Neuronal stem cell (in vitro differentiated cells): ENCODE data around the gene SLC22A23.

Experiments
- DNase-seq: peaks from one replicate; pipeline ENCODE4 v3.0.0-alpha.2; 2013; ENCODE audit warnings: low spot score
- H2AFZ ChIP-seq: one replicate; pipeline ENCODE4 v1.6.1; 2013; ENCODE audit warnings: mild to moderate bottlenecking, low read length, inconsistent platforms
- H2AK5ac ChIP-seq: 2 replicates; pipeline ENCODE4 v1.6.1; 2013; ENCODE audit warnings: low read depth, mild to moderate bottlenecking, inconsistent platforms, low read length, moderate library complexity, mixed read lengths
- H2BK120ac ChIP-seq: 2 replicates; pipeline ENCODE4 v1.6.1; 2013; ENCODE audit warnings: low read depth, mild to moderate bottlenecking, inconsistent platforms, low read length, moderate library complexity, mixed read lengths
- H2BK12ac ChIP-seq: one replicate; pipeline ENCODE4 v1.6.1; 2013; ENCODE audit warnings: low read length, inconsistent platforms
- H2BK15ac ChIP-seq: 2 replicates; pipeline ENCODE4 v1.6.1; 2013; ENCODE audit warnings: mild to moderate bottlenecking, low read length, inconsistent platforms, mixed read lengths
- H2BK5ac ChIP-seq: one replicate; pipeline ENCODE4 v1.6.1; 2013; ENCODE audit warnings: inconsistent platforms, mild to moderate bottlenecking, low read length, moderate library complexity
- H3K14ac ChIP-seq: one replicate; pipeline ENCODE4 v1.6.1; 2013; ENCODE audit warnings: low read length, inconsistent platforms
- H3K18ac ChIP-seq: 2 replicates; pipeline ENCODE4 v1.6.1; 2013; ENCODE audit warnings: low read length, inconsistent platforms
- H3K23ac ChIP-seq: 2 replicates; pipeline ENCODE4 v1.6.1; 2013; ENCODE audit warnings: low read depth, mild to moderate bottlenecking, mixed read lengths, low read length, inconsistent platforms; ENCODE audit not compliant: poor library complexity
- H3K27ac ChIP-seq: replicated peaks from 3 replicates; pipeline ENCODE4 v1.5.1; 2013; ENCODE audit warnings: low read length, inconsistent platforms
- H3K27me3 ChIP-seq, 3 experiments: 2 replicates each; pipeline ENCODE4 v1.6.1; 2013; ENCODE audit warnings: low read length in 3 of 3, mild to moderate bottlenecking in 2 of 3, inconsistent platforms in 1 of 3, low read depth in 1 of 3, mixed read lengths in 1 of 3, moderate library complexity in 1 of 3; ENCODE audit not compliant: control insufficient read depth in 3 of 3, insufficient read depth in 3 of 3
- H3K36me3 ChIP-seq, 2 donors: replicated peaks in 1 of 2; 2 replicates each; pipeline ENCODE4 v1.6.1; 2013; ENCODE audit warnings: low read length in 2 of 2; ENCODE audit not compliant: control insufficient read depth in 2 of 2, insufficient read depth in 2 of 2
- H3K4ac ChIP-seq: 2 replicates; pipeline ENCODE4 v1.6.1; 2013; ENCODE audit warnings: inconsistent platforms, mild to moderate bottlenecking, low read length, moderate library complexity
- H3K4me1 ChIP-seq, 2 donors: 1 replicate in 1 of 2; 2 replicates in 1 of 2; pipeline ENCODE4 v1.6.1; 2013; ENCODE audit warnings: low read length in 2 of 2, low read depth in 1 of 2; ENCODE audit not compliant: control insufficient read depth in 2 of 2, insufficient read depth in 1 of 2
- H3K4me2 ChIP-seq: one replicate; pipeline ENCODE4 v1.6.1; 2013; ENCODE audit warnings: mild to moderate bottlenecking, low read length, inconsistent platforms; ENCODE audit not compliant: insufficient read depth, poor library complexity, severe bottlenecking
- H3K4me3 ChIP-seq, 2 donors: 2 replicates each; pipeline ENCODE4 v1.5.1; 2013; ENCODE audit warnings: low read length in 2 of 2, mild to moderate bottlenecking in 2 of 2, inconsistent platforms in 1 of 2, moderate library complexity in 1 of 2
- H3K79me1 ChIP-seq: one replicate; pipeline ENCODE4 v1.6.1; 2013; ENCODE audit warnings: low read depth, mild to moderate bottlenecking, inconsistent platforms, low read length, moderate library complexity
- H3K9ac ChIP-seq: one replicate; pipeline ENCODE4 v1.6.1; 2013; ENCODE audit warnings: mild to moderate bottlenecking, low read depth, low read length, inconsistent platforms; ENCODE audit not compliant: poor library complexity
- H3K9me3 ChIP-seq, 2 donors: replicated peaks in 1 of 2; 2 replicates each; pipeline versions ENCODE3 to v1.6.1; 2013; ENCODE audit warnings: low read length in 2 of 2, mild to moderate bottlenecking in 2 of 2, inconsistent platforms in 1 of 2, low read depth in 1 of 2, mixed read lengths in 1 of 2, moderate library complexity in 1 of 2; ENCODE audit not compliant: control insufficient read depth in 2 of 2, insufficient read depth in 1 of 2
- H4K8ac ChIP-seq: one replicate; pipeline ENCODE4 v1.6.1; 2013; ENCODE audit warnings: low read depth, mild to moderate bottlenecking, inconsistent platforms, low read length, moderate library complexity
- H4K91ac ChIP-seq: one replicate; pipeline ENCODE4 v1.6.1; 2013; ENCODE audit warnings: low read length, low read depth, mild to moderate bottlenecking, inconsistent platforms; ENCODE audit not compliant: poor library complexity
- WGBS, 2 donors: extraction: QIAGEN DNeasy Blood & Tissue Kit; methylation state at CpG; one replicate each; pipeline ENCODE4 v1.1.7; 2013; ENCODE audit warnings: missing lambda C conversion rate in 2 of 2, mixed read lengths in 1 of 2; ENCODE audit not compliant: insufficient read length in 2 of 2, insufficient replicate concordance in 1 of 2; ENCODE audit errors: extremely low coverage in 2 of 2; 5-methylcytosine and 5-hydroxymethylcytosine counted together

The SLC22A23 gene

GRCh38 chr6:3410385-3411360 is 46.2 kb downstream of the SLC22A23 start:
- Histone ChIP-seq H3K27me3 (no peaks in the 10 kb centered on the region), H3K27ac (no peak overlapping the region), H2BK120ac (no peak overlapping the region), H2AK5ac (no peak overlapping the region), H3K4me2 (no peak overlapping the region), H3K4ac (no peak overlapping the region), H3K18ac (no peak overlapping the region), H4K91ac (no peak overlapping the region), H3K14ac (no peak overlapping the region), H3K4me3 (no peak overlapping the region), H3K4me1 (peaks cover 6 to 13% of the 10 kb centered on the region in 2 donors), H3K9me3 (peaks cover 0 to 14% of the 10 kb centered on the region in 2 donors), H3K9ac (no peak overlapping the region), H2BK15ac (no peak overlapping the region), H4K8ac (no peak overlapping the region), H3K23ac (no peak overlapping the region), H3K79me1 (no peaks in the 10 kb centered on the region), H2BK5ac (no peak overlapping the region), H2BK12ac (no peak overlapping the region), H2AFZ (no peak overlapping the region), H3K36me3 (peaks cover 0 to 24% of the 10 kb centered on the region in 2 donors)
- no CpG with 5 or more reads among the region's 15 CpGs for WGBS, 2 donors
- peak; percentile 73 for DNase-seq

GRCh38 chr6:3409699-3410384 is 47.0 kb downstream of the SLC22A23 start:
- Histone ChIP-seq H2AFZ (no peak overlapping the region), H3K9ac (no peak overlapping the region), H3K79me1 (no peaks in the 10 kb centered on the region), H3K9me3 (peaks cover 0 to 14% of the 10 kb centered on the region in 2 donors), H3K27me3 (no peaks in the 10 kb centered on the region), H2BK15ac (no peak overlapping the region), H4K8ac (no peak overlapping the region), H3K4me2 (no peak overlapping the region), H3K27ac (no peak overlapping the region), H2AK5ac (no peak overlapping the region), H4K91ac (no peak overlapping the region), H3K23ac (no peak overlapping the region), H2BK12ac (no peak overlapping the region), H3K18ac (no peak overlapping the region), H3K4ac (no peak overlapping the region), H3K4me1 (peaks cover 3 to 6% of the 10 kb centered on the region in 2 donors), H3K36me3 (peaks cover 0 to 24% of the 10 kb centered on the region in 2 donors), H3K4me3 (no peak overlapping the region), H2BK120ac (no peak overlapping the region), H2BK5ac (no peak overlapping the region), H3K14ac (no peak overlapping the region)
- WGBS, 2 donors, result no CpG with 5 or more reads among the region's 13 CpGs
- no peak for DNase-seq

- H3K27ac ChIP-seq, result no peak overlapping the region
- no peak overlapping the region for H3K9ac ChIP-seq
- H3K14ac ChIP-seq, result no peak overlapping the region
- peaks cover 0 to 3% of the 10 kb centered on the region in 2 donors for H3K4me1 ChIP-seq
- H2AFZ ChIP-seq, result no peak overlapping the region
- H3K18ac ChIP-seq, result no peak overlapping the region
- H4K8ac ChIP-seq, result no peak overlapping the region
- no peaks in the 10 kb centered on the region for H3K79me1 ChIP-seq
- H2BK5ac ChIP-seq, result no peak overlapping the region
- no peak for DNase-seq
- no peak overlapping the region for H2BK15ac ChIP-seq
- no peak overlapping the region for H2BK120ac ChIP-seq
- H3K9me3 ChIP-seq, result peaks cover 0 to 14% of the 10 kb centered on the region in 2 donors
- H3K27me3 ChIP-seq, result no peaks in the 10 kb centered on the region
- no peak overlapping the region for H4K91ac ChIP-seq
- H3K23ac ChIP-seq, result no peak overlapping the region
- H3K36me3 ChIP-seq, result peaks cover 0 to 24% of the 10 kb centered on the region in 2 donors
- no peak overlapping the region for H3K4me2 ChIP-seq
- H3K4me3 ChIP-seq, result no peak overlapping the region
- no peak overlapping the region for H2AK5ac ChIP-seq
- no CpG with 5 or more reads among the region's 7 CpGs for WGBS, 2 donors
- H2BK12ac ChIP-seq, result no peak overlapping the region
- no peak overlapping the region for H3K4ac ChIP-seq
Measured at GRCh38 chr6:3408665-3409064, 48.2 kb downstream of the SLC22A23 start.

- peaks cover 0 to 10% of the 10 kb centered on the region in 2 donors for H3K9me3 ChIP-seq
- no peak overlapping the region for H4K91ac ChIP-seq
- H2BK120ac ChIP-seq, result no peak overlapping the region
- no peaks in the 10 kb centered on the region for H3K27me3 ChIP-seq
- H3K4ac ChIP-seq, result no peak overlapping the region
- H4K8ac ChIP-seq, result no peak overlapping the region
- no peak overlapping the region for H2AFZ ChIP-seq
- no peak overlapping the region for H2BK15ac ChIP-seq
- H3K4me1 ChIP-seq, result peaks cover 5 to 8% of the 10 kb centered on the region in 2 donors
- no peak overlapping the region for H2BK5ac ChIP-seq
- H3K23ac ChIP-seq, result no peak overlapping the region
- no peak overlapping the region for H2AK5ac ChIP-seq
- no peak overlapping the region for H2BK12ac ChIP-seq
- H3K4me2 ChIP-seq, result no peak overlapping the region
- no peak overlapping the region for H3K4me3 ChIP-seq
- H3K18ac ChIP-seq, result no peak overlapping the region
- H3K14ac ChIP-seq, result no peak overlapping the region
- peaks cover 0 to 21% of the 10 kb centered on the region in 2 donors for H3K36me3 ChIP-seq
- H3K79me1 ChIP-seq, result no peaks in the 10 kb centered on the region
- no peak overlapping the region for H3K9ac ChIP-seq
- no peak for DNase-seq
- H3K27ac ChIP-seq, result no peak overlapping the region
Measured at GRCh38 chr6:3407840-3408239, 49.0 kb downstream of the SLC22A23 start.
